NB4 (cell line): Measurements from ENCODE around the gene KLHL34.

Experiments
- CTCF ChIP-seq: IDR thresholded peaks from one replicate; pipeline ENCODE4 v1.5.1; 2012; ENCODE audit warnings: low read depth, low read length
- MAX ChIP-seq: IDR thresholded peaks from 2 replicates; pipeline ENCODE4 v1.6.1; 2011; ENCODE audit warnings: low read depth, low read length
- MYC ChIP-seq: IDR thresholded peaks from 2 replicates; pipeline ENCODE4 v1.6.1; 2011; ENCODE audit warnings: low read depth, low read length

GRCh38 chrX:21705225-21705624 lies 47.1 kb upstream of the KLHL34 start:
- no peak for TF ChIP-seq CTCF
- no peak for TF ChIP-seq MYC
- TF ChIP-seq MAX: no peak
